ENCODE results near the gene NUMB.

NUMB gene

GRCh38 chr14:73255005-73255400 lies 203.3 kb downstream of the NUMB start:
- H3K36me3 ChIP-seq (replicated peaks; ENCODE audit: low read depth, low read length): no peaks in the 10 kb centered on the region
- H3K9me3 ChIP-seq (ENCODE audit: insufficient read depth, low read length): no peaks in the 10 kb centered on the region
- H3K9ac ChIP-seq (ENCODE audit: low read length): no peak overlapping the region
- no peaks in the 10 kb centered on the region for H4K20me1 ChIP-seq (ENCODE audit: insufficient read depth, low read length)
- H3K4me1 ChIP-seq (ENCODE audit: low read length): peaks cover 5% of the 10 kb centered on the region
- no peak overlapping the region for H3K4me3 ChIP-seq (ENCODE audit: low read length)
- TF ChIP-seq EZH2phosphoT487 (IDR thresholded peaks at IDR 0.05; ENCODE audit: low read depth) (no peak), CTCF (IDR thresholded peaks at IDR 0.05; ENCODE audit: low read depth, low read length) (no peak)
- H3K79me2 ChIP-seq (ENCODE audit: low read length): no peaks in the 10 kb centered on the region
- no peak overlapping the region for H2AFZ ChIP-seq (ENCODE audit: low read depth, low read length)
- no peak overlapping the region for H3K27ac ChIP-seq (ENCODE audit: low read length)
- no peaks in the 10 kb centered on the region; the same call in 1 of the 2 replicates for H3K27me3 ChIP-seq (ENCODE audit: low read depth, low read length)
- no peak overlapping the region for H3K4me2 ChIP-seq (ENCODE audit: low read length)

- H3K4me2 ChIP-seq (ENCODE audit: low read length): no peak overlapping the region
- no peaks in the 10 kb centered on the region for H3K9me3 ChIP-seq (ENCODE audit: insufficient read depth, low read length)
- H3K4me3 ChIP-seq (ENCODE audit: low read length): no peak overlapping the region
- H4K20me1 ChIP-seq (ENCODE audit: insufficient read depth, low read length): no peaks in the 10 kb centered on the region
- H3K4me1 ChIP-seq (ENCODE audit: low read length): peaks cover 5% of the 10 kb centered on the region
- TF ChIP-seq CTCF (IDR thresholded peaks at IDR 0.05; ENCODE audit: low read depth, low read length) (no peak), EZH2phosphoT487 (IDR thresholded peaks at IDR 0.05; ENCODE audit: low read depth) (no peak)
- no peaks in the 10 kb centered on the region for H3K27me3 ChIP-seq (ENCODE audit: low read depth, low read length)
- no peaks in the 10 kb centered on the region for H3K79me2 ChIP-seq (ENCODE audit: low read length)
- no peak overlapping the region for H3K27ac ChIP-seq (ENCODE audit: low read length)
- no peak overlapping the region for H3K9ac ChIP-seq (ENCODE audit: low read length)
- no peak overlapping the region for H2AFZ ChIP-seq (ENCODE audit: low read depth, low read length)
- no peaks in the 10 kb centered on the region for H3K36me3 ChIP-seq (replicated peaks; ENCODE audit: low read depth, low read length)
Measured at GRCh38 chr14:73254247-73255004, 203.9 kb downstream of the NUMB start.

- H3K27ac ChIP-seq (ENCODE audit: low read length): no peak overlapping the region
- no peaks in the 10 kb centered on the region for H3K27me3 ChIP-seq (ENCODE audit: low read depth, low read length)
- no peak overlapping the region for H3K9ac ChIP-seq (ENCODE audit: low read length)
- TF ChIP-seq EZH2phosphoT487 (IDR thresholded peaks at IDR 0.05; ENCODE audit: low read depth): no peak
- TF ChIP-seq CTCF (IDR thresholded peaks at IDR 0.05; ENCODE audit: low read depth, low read length): no peak
- no peaks in the 10 kb centered on the region for H3K36me3 ChIP-seq (replicated peaks; ENCODE audit: low read depth, low read length)
- no peak overlapping the region for H3K4me3 ChIP-seq (ENCODE audit: low read length)
- peaks cover 7% of the 10 kb centered on the region for H3K4me1 ChIP-seq (ENCODE audit: low read length)
- H2AFZ ChIP-seq (ENCODE audit: low read depth, low read length): no peak overlapping the region
- H3K4me2 ChIP-seq (ENCODE audit: low read length): no peak overlapping the region
- no peaks in the 10 kb centered on the region for H3K9me3 ChIP-seq (ENCODE audit: insufficient read depth, low read length)
- no peaks in the 10 kb centered on the region for H4K20me1 ChIP-seq (ENCODE audit: insufficient read depth, low read length)
- no peaks in the 10 kb centered on the region for H3K79me2 ChIP-seq (ENCODE audit: low read length)
Measured at GRCh38 chr14:73253721-73254120, 204.6 kb downstream of the NUMB start.

- Histone ChIP-seq H3K4me1 (ENCODE audit: low read length) (peaks cover 11% of the 10 kb centered on the region), H3K4me3 (ENCODE audit: low read length) (no peak overlapping the region), H3K9ac (ENCODE audit: low read length) (no peak overlapping the region)
Measured at GRCh38 chr14:73253323-73253610, 205.1 kb downstream of the NUMB start.

More at GRCh38 chr14:73253323-73253610, 205.1 kb downstream of the NUMB start:
- H2AFZ ChIP-seq (ENCODE audit: low read depth, low read length): no peak overlapping the region
- TF ChIP-seq EZH2phosphoT487 (IDR thresholded peaks at IDR 0.05; ENCODE audit: low read depth) (no peak), CTCF (IDR thresholded peaks at IDR 0.05; ENCODE audit: low read depth, low read length) (no peak)
- H3K9me3 ChIP-seq (ENCODE audit: insufficient read depth, low read length): no peaks in the 10 kb centered on the region
- no peak overlapping the region for H3K27ac ChIP-seq (ENCODE audit: low read length)
- H4K20me1 ChIP-seq (ENCODE audit: insufficient read depth, low read length): no peaks in the 10 kb centered on the region
- H3K4me2 ChIP-seq (ENCODE audit: low read length): no peak overlapping the region
- no peaks in the 10 kb centered on the region for H3K27me3 ChIP-seq (ENCODE audit: low read depth, low read length)
- H3K36me3 ChIP-seq (replicated peaks; ENCODE audit: low read depth, low read length): no peaks in the 10 kb centered on the region
- H3K79me2 ChIP-seq (ENCODE audit: low read length): no peaks in the 10 kb centered on the region

Data from OCI-LY3 (cell line).